ENCODE data around the gene FOXF2.

GRCh38 chr6:1372690-1373089 lies 16.7 kb upstream of the FOXF2 start:
- TF ChIP-seq CTCF (IDR thresholded peaks at IDR 0.05) (no peak), POLR2A (IDR thresholded peaks at IDR 0.05) (no peak)
